Measurements from ENCODE around the gene FBXL7.
"Not testable (repeated sequence)": the region's sequence is repeated elsewhere in the genome, so short reads cannot be mapped to it uniquely, and the experiment has no call there.

Gene FBXL7

DNA sequence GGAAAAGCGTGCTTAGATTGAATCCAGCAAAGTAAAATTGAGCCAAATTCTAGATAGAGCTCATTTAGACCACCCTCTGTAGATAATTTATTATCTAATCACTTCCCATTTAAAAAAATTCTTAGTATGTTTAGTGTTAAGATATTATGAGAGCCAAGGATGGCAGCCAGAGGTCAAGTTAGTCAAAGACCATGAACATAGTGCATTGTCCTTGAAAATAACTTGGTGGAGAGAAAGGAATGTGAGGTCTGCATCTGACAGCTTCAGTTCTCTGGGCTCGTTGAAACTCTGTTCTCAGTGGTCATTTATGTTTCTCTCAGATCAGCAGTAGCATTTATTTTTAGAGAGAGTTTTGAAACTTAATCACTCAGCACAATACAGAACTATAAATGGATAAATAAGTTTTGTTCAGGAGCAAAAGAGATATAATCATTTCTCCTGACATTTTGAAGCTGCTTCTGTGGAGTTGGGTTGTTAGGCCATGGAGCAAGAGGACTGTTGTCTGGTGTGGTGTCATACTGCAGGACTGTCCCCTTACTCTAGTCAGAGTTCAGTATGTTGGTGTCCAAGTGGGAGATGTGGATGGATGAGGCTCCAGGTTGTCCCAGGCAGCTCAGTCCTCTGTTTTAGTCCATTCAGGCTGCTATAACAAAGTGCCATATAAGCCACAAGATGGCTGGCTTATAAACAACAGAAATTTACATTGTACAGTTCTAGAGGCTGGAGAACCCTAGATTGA is 337.7 kb downstream of the FBXL7 start:
- H3K27ac Mint-ChIP-seq: no peak overlapping the region
- DNase-seq (no peak), ATAC-seq (no peak)
- no peaks in the 10 kb centered on the region for H3K4me1 Mint-ChIP-seq
- peaks cover 7% of the 10 kb centered on the region in 2 donors for H3K9me3 Mint-ChIP-seq
- no peak overlapping the region for H3K4me3 Mint-ChIP-seq
- no peaks in the 10 kb centered on the region for H3K27me3 Mint-ChIP-seq

DNA sequence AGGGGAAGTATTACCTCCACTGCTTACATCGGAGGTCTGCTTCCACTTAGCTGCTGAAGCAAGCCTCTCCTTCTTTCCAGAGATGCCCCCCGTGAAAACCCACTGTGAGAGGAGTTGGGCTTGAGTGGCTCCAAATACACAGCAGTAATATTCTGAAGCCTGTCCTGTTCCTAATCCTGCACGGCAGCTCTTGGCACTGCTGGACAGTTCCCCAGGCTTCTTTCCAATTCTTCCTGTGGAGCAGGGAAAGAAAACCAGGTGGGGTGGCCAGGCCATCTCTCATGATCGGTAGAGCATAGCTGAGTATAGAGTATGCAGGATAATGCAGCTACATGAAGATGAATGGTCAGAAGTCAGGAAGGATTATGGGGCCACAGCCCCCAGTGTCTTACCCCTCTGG is 344.3 kb downstream of the FBXL7 start:
- Mint-ChIP-seq H3K9me3 (peaks cover 7 to 8% of the 10 kb centered on the region in 2 donors), H3K27me3 (no peaks in the 10 kb centered on the region), H3K27ac (no peak overlapping the region), H3K4me1 (no peaks in the 10 kb centered on the region), H3K4me3 (no peak overlapping the region)
- DNase-seq (no peak), ATAC-seq (no peak)

DNA sequence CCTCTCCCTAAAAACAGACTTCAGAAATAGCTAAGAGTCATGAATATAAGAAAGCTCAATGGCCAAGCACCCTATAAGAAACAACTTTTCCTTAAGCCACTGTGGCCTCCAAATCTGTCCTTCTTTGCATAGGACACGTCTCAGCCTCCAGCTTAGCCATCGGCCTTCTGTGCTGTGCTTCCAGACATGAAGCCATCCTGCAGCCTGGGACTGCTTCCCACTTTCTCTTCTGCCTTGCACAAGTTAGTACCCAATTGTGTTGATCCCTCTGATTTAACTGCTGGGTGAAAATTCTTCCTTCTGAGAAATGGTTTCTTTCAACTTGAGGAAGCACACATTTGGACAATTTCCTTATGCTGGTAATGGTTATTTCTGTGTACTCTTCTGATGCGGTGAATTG is 344.9 kb downstream of the FBXL7 start:
- no peak overlapping the region for H3K4me3 Mint-ChIP-seq
- peaks cover 7 to 8% of the 10 kb centered on the region in 2 donors for H3K9me3 Mint-ChIP-seq
- H3K27ac Mint-ChIP-seq: no peak overlapping the region
- ATAC-seq (no peak), DNase-seq (no peak)
- no peaks in the 10 kb centered on the region for H3K4me1 Mint-ChIP-seq
- H3K27me3 Mint-ChIP-seq: no peaks in the 10 kb centered on the region

DNA sequence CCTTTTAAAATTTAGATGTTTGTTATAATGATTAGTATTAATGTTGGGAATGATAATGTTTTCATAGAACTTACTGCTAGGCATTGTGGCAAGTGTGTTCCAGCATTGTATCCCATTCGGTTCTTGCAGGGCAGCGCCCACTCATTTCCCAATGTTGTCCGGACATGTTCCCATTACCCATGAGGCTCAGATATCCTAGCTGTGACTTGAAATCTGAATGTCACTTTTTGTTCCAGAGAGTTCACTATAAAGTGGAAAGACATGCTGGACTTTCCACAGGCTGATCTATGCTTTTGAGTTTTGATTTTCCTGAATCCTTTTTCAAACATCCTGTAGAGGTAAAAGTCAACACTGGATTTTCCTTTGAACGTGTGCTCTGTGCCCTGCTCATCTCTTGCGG is 350.6 kb downstream of the FBXL7 start:
- peaks cover 4 to 19% of the 10 kb centered on the region in 2 donors for H3K9me3 Mint-ChIP-seq
- no peak overlapping the region for H3K27ac Mint-ChIP-seq
- H3K4me1 Mint-ChIP-seq: no peaks in the 10 kb centered on the region
- ATAC-seq (no peak), DNase-seq (no peak)
- H3K4me3 Mint-ChIP-seq: no peak overlapping the region
- H3K27me3 Mint-ChIP-seq: peaks cover 6% of the 10 kb centered on the region

DNA sequence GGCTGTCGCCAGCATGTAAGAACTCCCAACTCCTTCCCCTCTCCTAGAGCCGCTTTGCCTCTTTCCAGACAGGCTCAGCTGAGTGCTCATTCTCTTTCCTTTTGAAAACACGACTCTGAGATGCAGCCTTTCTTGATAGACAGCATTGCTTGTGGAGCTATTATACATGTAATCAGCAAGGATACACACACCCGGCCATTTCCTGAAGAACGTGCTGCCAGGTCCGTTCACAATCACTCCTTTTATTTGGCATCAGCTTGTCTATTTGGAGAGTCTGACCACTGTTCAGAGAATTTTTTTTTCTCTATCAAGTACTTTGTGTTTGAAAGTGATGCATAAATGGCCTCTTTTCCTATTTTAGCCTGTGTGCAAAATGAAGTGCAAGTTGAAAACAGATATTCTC is 351.0 kb downstream of the FBXL7 start:
- Mint-ChIP-seq H3K27ac (no peak overlapping the region), H3K4me3 (no peak overlapping the region), H3K9me3 (peaks cover 4 to 19% of the 10 kb centered on the region in 2 donors), H3K27me3 (peaks cover 6% of the 10 kb centered on the region), H3K4me1 (no peaks in the 10 kb centered on the region)
- DNase-seq (no peak), ATAC-seq (no peak)

DNA sequence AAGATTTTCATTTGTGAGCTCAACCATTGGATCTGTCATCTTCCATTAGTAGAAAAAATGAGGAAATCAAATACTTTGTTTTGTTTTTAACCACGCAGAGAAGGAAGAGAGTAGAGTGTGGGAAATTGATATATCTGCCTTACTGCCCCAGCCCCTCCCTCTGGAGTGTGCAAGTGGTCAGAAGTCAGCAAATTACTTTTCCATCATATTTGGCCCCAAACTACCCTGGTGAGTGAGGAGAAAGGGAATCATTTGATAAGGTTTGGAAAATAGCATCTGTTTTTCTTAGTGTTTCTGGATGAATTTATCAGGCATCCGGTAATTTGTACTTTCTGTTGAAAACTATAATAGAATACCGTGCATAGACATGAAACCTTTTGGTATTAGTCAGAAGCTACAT is 352.2 kb downstream of the FBXL7 start:
- no peak for ATAC-seq
- Mint-ChIP-seq H3K27me3 (peaks cover 6% of the 10 kb centered on the region), H3K4me1 (no peaks in the 10 kb centered on the region), H3K4me3 (no peak overlapping the region), H3K9me3 (peaks cover 4 to 12% of the 10 kb centered on the region in 2 donors), H3K27ac (no peak overlapping the region)
- DNase-seq: no peak

DNA sequence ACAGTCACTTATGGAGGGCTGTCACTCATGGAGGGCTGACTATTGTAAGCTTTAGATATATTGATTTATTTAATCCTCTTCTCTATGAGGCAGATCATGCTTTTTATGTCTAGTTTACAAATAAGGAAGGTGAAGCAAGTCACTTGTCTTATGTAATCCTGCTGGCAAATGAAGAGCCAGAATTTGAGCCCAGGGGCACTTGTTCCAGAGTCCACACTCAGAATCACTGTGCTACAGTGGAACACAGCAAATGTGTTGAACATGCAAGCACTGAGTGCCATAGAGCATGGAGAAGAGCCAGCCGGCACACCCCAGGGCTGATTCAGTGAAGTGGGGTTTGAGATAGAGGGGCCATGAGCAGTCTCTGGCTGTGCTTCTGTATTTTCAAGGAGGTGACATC is 353.0 kb downstream of the FBXL7 start:
- peaks cover 6% of the 10 kb centered on the region for H3K27me3 Mint-ChIP-seq
- DNase-seq (no peak), ATAC-seq (no peak)
- H3K9me3 Mint-ChIP-seq: peaks cover 4 to 12% of the 10 kb centered on the region in 2 donors
- no peak overlapping the region for H3K27ac Mint-ChIP-seq
- no peak overlapping the region for H3K4me3 Mint-ChIP-seq
- H3K4me1 Mint-ChIP-seq: no peaks in the 10 kb centered on the region

DNA sequence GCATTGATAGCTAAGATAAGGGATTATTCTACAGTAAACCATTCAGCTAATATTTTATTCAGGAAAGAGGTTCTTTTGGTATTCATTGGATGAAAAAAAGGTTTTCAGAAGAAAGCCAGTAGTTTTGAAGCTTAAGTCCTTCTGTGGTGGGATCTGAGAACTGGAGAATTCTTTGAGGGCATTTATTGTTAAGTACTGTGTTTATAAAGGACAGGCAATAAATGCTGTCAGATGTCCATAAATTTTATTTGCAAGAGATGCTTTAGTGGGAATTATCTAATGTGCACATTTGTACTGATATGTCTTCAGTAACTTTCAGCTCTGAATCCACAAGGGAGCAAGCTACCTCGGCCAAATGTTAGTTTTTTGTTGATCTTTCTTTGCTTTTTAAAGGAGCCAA is 358.3 kb downstream of the FBXL7 start:
- no peak for DNase-seq
- ATAC-seq: no peak
- H3K27me3 Mint-ChIP-seq: no peaks in the 10 kb centered on the region
- H3K4me3 Mint-ChIP-seq: no peak overlapping the region
- H3K9me3 Mint-ChIP-seq: peaks cover 6 to 11% of the 10 kb centered on the region in 2 donors
- H3K4me1 Mint-ChIP-seq: no peaks in the 10 kb centered on the region
- no peak overlapping the region for H3K27ac Mint-ChIP-seq

DNA sequence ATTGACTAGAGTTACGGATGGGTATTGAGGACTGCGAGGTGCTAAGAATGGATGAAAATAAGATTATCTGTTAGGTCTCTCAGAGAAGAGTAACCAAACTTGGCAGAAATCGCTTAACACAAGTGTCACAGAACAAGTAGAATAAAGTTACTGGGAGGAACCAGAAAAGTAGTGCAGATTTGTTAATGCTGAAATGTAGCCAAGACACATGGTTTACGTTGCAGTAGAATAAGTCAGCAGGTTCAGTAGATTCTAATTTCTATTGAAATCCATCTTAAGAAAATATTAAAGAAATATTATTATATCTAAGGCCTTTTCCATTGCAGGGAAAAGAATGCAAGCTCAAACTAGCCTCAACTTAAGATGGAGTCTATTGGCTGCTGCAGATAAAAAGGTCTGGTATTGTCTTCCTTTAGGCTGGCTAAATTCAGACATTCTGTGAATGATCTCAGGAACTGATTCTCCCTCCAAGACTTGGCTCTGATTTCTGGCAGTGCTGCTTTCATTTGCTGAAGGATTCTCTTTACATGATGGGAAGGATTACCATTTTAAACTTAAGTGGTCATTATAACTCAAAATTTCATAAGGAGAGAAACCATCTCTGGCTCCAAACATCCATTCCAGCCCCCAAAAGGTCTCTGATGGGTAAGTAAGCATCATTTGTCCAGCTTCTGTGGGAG is 364.7 kb downstream of the FBXL7 start:
- no peaks in the 10 kb centered on the region for H3K27me3 Mint-ChIP-seq
- H3K27ac Mint-ChIP-seq: no peak overlapping the region
- no peak for ATAC-seq
- H3K4me1 Mint-ChIP-seq: no peaks in the 10 kb centered on the region
- H3K9me3 Mint-ChIP-seq: peaks cover 12 to 29% of the 10 kb centered on the region in 2 donors
- no peak for DNase-seq
- H3K4me3 Mint-ChIP-seq: no peak overlapping the region

DNA sequence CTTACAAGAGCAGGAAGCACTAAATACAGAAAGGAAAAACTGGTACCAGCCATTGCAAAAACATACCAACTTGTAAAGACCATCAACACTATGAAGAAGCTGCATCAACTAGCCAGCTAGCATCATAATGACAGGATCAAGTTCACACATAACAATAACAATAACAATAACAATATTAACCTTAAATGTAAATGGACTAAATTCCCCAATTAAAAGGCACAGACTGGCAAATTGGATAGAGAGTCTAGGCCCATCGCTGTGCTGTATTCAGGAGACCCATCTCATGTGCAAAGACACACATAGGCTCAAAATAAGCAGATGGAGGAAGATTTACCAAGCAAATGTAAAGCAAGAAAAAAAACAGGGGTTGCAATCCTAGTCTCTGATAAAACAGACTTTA is 372.3 kb downstream of the FBXL7 start:
- H3K27ac Mint-ChIP-seq, H3K4me1 Mint-ChIP-seq, ATAC-seq, H3K4me3 Mint-ChIP-seq, DNase-seq, H3K27me3 Mint-ChIP-seq: not testable (repeated sequence)
- peaks cover 24 to 37% of the 10 kb centered on the region in 2 donors for H3K9me3 Mint-ChIP-seq

DNA sequence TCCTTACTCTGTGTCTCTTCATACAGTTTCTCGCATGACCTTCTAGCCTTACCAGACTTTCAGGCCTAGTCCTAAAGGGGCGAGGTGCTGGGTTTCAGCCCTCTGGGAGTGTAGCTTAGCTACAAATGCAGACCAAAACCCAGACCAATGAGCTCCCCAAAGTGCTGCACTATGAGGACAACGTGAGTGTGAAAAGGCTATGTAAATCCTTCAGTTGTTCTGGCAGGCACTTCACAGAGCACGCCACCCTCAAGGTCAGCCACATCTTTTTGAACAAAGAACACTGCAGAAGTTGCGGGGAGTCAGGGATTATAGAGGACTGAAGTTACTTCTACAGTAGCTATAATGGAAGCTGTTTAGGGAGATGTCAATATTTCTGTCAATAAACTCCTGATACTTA is 377.9 kb downstream of the FBXL7 start:
- peaks cover 6 to 20% of the 10 kb centered on the region in 2 donors for H3K9me3 Mint-ChIP-seq
- no peak for DNase-seq

DNA sequence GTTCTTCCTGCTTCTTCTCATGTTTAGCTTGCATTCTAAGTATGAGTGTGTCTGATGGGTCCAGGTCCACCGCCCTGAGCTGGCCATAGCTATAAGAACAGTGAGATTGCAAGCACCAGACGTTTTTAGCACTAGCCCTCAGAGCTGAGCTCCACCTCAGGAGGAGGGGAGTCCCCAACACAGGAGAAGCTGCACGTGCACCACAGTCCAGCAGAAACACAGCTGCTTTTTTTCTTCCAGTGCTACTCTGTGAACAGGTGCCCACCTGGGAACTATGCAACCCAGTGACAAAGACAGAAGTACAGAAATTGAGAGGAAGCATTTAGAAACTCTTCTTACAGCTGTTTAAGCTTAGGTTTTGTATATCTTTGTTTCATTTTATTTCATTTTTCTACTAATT is 380.2 kb downstream of the FBXL7 start:
- no peaks in the 10 kb centered on the region for H3K27me3 Mint-ChIP-seq
- no peak for DNase-seq
- H3K4me3 Mint-ChIP-seq: no peak overlapping the region
- no peaks in the 10 kb centered on the region for H3K4me1 Mint-ChIP-seq
- ATAC-seq: no peak
- H3K27ac Mint-ChIP-seq: no peak overlapping the region
- H3K9me3 Mint-ChIP-seq: peaks cover 0 to 10% of the 10 kb centered on the region in 2 donors

More for the DNA sequence above, 377.9 kb downstream of the FBXL7 start:
- no peak for ATAC-seq
- Mint-ChIP-seq H3K27ac (no peak overlapping the region), H3K4me1 (no peaks in the 10 kb centered on the region), H3K4me3 (no peak overlapping the region), H3K27me3 (no peaks in the 10 kb centered on the region)

DNA sequence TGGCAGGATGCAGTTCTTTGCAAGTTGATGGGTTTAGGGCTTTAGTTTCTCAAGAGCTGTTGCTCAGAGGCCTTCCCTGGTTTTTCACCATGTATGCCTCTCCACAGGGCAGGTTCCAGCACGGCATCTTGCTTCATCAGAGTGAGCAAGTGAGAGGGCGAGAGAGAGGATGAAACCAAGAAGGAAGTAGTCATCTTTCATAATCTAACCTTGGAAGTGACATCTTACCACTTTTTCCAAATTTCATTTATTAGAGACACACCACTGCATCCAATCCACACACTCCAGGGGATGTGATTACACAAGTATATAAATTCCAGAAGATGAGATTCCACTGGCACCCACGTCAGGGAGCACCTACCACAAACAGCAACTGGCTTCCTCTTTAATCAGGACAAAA is 385.2 kb downstream of the FBXL7 start:
- Mint-ChIP-seq H3K4me1 (no peaks in the 10 kb centered on the region), H3K4me3 (no peak overlapping the region), H3K9me3 (peaks cover 0 to 10% of the 10 kb centered on the region in 2 donors), H3K27ac (no peak overlapping the region), H3K27me3 (no peaks in the 10 kb centered on the region)
- ATAC-seq (no peak), DNase-seq (no peak)

DNA sequence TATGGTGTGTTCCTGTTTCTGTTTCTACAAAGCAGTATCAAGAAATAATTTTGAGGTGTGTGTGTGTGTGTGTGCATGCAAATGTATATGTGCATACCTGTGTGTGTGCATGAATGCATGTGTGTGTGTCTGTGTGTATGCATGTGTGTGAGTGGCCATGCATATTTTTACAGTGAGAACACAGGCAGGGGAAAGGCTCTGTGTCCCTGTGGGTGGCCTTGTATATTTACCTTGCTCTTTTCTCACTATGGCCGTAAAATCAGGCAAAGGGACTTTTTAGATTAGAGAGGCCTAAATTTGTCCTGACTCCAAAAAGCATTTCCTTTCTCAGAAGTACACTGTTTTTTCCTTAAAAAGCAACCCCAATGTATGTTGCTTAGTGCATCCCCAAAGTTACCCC is 386.2 kb downstream of the FBXL7 start:
- Mint-ChIP-seq H3K4me3 (no peak overlapping the region), H3K9me3 (peaks cover 0 to 10% of the 10 kb centered on the region in 2 donors), H3K27ac (no peak overlapping the region), H3K4me1 (no peaks in the 10 kb centered on the region), H3K27me3 (no peaks in the 10 kb centered on the region)
- DNase-seq (no peak), ATAC-seq (no peak)

DNA sequence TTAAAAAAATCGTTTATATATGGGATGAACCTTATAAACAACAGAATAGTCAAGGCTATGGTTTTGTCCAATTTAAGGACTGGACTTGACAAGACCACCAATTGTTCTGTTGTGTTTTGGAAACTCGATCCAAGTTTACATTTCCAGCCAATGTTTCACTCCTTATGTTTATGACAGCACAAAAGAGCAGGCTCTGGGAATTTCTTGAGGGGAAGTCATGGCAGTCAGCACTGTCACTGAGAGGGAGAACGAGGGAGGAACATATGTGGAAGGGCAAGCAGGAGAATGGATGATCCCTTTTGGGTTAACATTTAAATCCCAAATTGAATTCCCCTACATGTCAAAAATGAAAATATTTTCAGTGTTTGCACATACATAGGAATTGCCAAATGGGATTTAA is 387.1 kb downstream of the FBXL7 start:
- ATAC-seq: no peak
- Mint-ChIP-seq H3K27me3 (no peaks in the 10 kb centered on the region), H3K27ac (no peak overlapping the region)

DNA sequence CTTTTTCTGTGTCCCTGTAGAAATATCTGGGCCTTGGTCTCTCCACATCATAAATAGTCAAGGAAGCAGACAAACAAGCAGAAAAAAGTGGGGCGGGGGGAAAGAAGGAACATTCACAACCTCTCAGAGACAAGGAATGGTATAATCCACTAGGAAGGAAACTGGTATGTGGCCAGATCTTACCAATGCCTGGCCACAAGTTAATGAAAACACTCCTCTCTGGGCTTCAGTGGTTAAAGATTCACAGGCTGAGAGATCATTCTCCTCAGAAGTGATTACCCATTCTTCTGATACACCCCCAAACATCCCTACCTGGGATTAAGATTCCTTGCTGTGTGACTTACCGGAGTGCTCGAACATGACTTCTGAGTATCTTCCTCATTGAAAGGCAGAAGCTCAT is 389.0 kb downstream of the FBXL7 start:
- Mint-ChIP-seq H3K27me3 (no peaks in the 10 kb centered on the region), H3K27ac (no peak overlapping the region), H3K4me3 (no peak overlapping the region), H3K9me3 (peaks cover 0 to 10% of the 10 kb centered on the region in 2 donors), H3K4me1 (no peaks in the 10 kb centered on the region)
- ATAC-seq: no peak
- DNase-seq: no peak

More for the DNA sequence above, 387.1 kb downstream of the FBXL7 start:
- Mint-ChIP-seq H3K9me3 (peaks cover 0 to 6% of the 10 kb centered on the region in 2 donors), H3K4me1 (no peaks in the 10 kb centered on the region), H3K4me3 (no peak overlapping the region)
- DNase-seq: no peak

Measured in stimulated activated naive CD8-positive, alpha-beta T cell treated with anti-CD3 and anti-CD28 coated beads, Interleukin-15, amount 100 ng/mL, for 72 hours (primary cell).